GM12875 (cell line): ENCODE data around the gene CHDH.

Experiments
- H3K4me3 ChIP-seq: one replicate; pipeline ENCODE4 v1.5.1; 2011; ENCODE audit warnings: low read depth, low read length, control low read depth
- TF ChIP-seq, protein P1 (sequence below): IDR thresholded peaks from 2 replicates; pipeline ENCODE4 v1.5.1; 2011; ENCODE audit warnings: low read depth, mild to moderate bottlenecking, control low read depth, inconsistent platforms, low read length, moderate library complexity, borderline replicate concordance; ENCODE audit not compliant: insufficient read depth

CHDH gene, protein sequence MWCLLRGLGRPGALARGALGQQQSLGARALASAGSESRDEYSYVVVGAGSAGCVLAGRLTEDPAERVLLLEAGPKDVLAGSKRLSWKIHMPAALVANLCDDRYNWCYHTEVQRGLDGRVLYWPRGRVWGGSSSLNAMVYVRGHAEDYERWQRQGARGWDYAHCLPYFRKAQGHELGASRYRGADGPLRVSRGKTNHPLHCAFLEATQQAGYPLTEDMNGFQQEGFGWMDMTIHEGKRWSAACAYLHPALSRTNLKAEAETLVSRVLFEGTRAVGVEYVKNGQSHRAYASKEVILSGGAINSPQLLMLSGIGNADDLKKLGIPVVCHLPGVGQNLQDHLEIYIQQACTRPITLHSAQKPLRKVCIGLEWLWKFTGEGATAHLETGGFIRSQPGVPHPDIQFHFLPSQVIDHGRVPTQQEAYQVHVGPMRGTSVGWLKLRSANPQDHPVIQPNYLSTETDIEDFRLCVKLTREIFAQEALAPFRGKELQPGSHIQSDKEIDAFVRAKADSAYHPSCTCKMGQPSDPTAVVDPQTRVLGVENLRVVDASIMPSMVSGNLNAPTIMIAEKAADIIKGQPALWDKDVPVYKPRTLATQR

DNA sequence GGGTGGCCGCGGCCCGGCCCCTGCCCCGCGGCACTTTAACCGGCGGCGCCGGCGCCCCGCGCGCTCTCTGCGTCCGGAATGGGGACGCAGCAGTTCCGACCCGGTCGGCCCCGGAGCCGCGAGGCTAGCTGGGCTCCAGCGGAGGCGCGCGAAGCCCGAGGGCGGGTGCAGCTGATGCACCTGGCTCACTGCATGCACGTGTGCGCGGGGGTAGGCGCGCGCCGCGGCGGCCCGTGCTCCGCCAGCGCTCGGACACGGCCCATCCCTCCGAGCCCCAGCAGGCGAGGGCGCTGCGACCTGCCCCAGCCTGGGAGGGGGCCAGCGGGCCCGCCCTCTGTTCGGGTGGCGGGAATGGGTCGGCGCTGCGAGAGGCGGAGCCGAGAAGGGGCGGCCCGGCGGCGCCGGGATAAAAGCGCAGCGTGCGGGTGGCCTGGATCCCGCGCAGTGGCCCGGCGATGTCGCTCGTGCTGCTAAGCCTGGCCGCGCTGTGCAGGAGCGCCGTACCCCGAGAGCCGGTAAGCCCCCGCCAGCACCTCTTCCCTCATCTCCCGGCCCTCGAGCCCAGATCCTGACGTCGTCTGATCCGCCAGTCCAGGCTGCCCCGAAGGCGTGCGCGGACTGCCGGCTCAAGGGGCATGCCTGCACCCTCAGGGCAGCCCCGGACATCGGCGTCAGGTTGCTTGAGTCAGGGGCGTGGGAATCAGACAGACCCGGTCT is at the start of gene CHDH, which contains the start of gene IL17RB:
CHDH (minus strand) TSS at position 286 of the 717 bp plus-strand sequence. CDS start 22,411 bp downstream, outside the sequence.
IL17RB (plus strand) TSS at position 435 of the 717 bp plus-strand sequence; CDS start at position 456, 21 bp downstream.
- TF ChIP-seq, protein P1, sequence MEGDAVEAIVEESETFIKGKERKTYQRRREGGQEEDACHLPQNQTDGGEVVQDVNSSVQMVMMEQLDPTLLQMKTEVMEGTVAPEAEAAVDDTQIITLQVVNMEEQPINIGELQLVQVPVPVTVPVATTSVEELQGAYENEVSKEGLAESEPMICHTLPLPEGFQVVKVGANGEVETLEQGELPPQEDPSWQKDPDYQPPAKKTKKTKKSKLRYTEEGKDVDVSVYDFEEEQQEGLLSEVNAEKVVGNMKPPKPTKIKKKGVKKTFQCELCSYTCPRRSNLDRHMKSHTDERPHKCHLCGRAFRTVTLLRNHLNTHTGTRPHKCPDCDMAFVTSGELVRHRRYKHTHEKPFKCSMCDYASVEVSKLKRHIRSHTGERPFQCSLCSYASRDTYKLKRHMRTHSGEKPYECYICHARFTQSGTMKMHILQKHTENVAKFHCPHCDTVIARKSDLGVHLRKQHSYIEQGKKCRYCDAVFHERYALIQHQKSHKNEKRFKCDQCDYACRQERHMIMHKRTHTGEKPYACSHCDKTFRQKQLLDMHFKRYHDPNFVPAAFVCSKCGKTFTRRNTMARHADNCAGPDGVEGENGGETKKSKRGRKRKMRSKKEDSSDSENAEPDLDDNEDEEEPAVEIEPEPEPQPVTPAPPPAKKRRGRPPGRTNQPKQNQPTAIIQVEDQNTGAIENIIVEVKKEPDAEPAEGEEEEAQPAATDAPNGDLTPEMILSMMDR = no peak
- H3K4me3 ChIP-seq = peak within 1 kb of the TSS; percentile 66

DNA sequence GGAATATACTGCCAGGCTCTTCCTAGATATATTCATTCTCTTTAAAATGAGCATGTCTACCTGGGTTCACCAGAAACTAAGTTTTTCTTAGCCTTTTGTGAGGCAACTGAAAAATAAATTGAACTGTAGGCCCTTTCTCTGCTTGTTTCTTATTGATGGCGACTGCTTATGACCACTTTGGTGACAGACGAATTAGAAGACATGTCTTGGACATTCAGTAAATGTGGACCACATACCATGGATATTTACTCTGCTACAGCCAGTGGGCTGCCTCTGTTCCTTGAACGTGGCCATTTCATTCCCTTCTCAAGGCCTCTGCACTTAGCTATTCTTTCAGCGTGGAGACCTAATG is 46.0 kb upstream of the CHDH start:
- peak overlapping the region; percentile 40 for H3K4me3 ChIP-seq
- TF ChIP-seq, protein P1 = no peak

DNA sequence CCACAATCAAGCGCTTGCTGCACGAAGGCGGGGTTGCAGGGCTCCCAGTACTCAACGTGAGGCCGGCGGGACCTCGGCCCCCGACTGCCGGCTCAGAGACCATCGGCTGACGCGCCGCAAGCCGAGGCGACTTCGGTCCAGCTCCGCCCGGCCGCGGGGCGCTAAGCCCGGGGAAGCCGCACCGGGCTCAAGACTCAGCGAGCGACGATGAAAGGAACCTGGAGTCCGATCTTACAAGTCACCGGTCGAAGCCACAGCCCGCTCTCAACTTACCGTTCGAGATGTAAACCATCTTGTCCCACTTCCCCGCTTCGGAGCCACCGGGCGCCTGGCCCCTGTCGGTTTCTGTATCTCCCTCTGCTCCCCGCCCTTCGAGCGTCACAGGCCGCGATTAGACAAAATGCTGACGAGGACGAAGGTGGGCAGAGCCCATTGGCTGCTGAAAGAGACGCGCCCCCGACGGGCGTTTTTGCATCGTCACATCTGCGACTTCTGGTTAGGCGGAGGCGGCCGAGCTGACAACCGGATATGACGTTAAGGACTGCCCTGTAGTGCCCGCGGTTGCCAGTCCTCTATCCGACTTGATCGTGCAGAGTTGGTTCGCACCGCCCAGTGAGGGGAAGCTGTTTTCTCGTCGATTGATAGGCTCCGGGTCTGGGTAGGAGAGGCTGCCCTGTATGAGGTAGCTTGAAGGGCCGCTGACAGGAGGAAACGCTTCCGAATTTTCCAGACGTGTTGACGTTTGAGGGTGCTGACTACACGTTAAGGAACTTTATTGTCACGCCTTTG is 45.5 kb upstream of the CHDH start, which contains the start of gene SELENOK:
SELENOK (minus strand) TSS at position 363 of the 789 bp plus-strand sequence.
- peak within 1 kb of the TSS; percentile 71 for H3K4me3 ChIP-seq
- TF ChIP-seq, protein P1 = no peak

DNA sequence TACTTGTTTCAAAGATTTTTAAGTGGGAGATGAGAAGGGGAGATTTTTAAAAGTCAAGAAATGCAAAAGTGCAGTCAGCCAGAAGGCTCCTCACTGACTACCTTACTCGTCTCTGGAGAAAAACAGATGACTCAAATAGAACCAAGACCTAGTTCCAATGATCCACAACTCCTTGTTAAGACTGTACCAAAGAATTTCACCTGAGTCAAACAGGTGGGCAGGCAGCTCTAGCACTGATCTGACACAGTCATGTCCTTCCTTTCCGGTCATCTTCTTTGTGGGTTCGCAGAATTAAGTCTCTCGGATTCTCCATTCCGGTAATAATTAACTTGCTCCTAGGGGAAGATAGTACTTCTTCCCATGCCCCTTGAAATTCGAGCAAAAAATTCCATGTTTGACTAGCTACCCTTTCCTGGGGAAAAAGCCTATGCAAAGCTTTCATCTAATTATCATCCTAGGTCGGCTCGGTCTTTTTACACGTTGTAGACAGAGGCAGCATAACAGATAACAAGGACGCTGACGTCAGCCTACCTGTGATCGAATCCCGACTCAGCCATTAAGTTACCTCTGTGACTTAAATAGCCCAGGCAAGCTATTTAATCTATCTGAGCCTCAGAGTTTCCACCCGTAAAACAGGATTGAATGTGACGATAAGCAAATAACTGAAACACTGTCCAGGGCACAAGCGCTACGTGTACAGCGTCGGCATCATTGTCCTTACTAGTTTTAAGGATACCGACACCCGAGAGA is 44.7 kb upstream of the CHDH start:
- peak overlapping the region; percentile 71 for H3K4me3 ChIP-seq
- TF ChIP-seq, protein P1 = no peak

DNA sequence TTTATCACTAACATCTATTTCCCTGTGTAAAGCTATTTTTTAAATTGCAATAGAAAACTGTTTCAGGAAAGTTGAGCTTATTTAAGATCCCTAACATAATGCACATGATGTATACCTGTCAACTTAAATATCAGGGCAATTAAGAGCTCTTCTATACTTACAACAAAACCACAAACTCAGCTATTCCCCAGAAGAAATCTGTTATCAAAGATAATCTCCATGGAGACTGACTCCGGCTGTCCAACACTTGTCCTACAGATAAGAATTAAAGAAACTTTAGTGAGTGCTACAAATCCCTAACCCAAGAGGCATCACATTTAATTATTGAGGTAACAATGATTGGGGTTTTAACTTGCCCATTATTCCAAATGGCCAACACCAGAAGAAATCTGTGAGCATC is 42.0 kb upstream of the CHDH start:
- no peak overlapping the region for H3K4me3 ChIP-seq
- TF ChIP-seq, protein P1 = no peak

DNA sequence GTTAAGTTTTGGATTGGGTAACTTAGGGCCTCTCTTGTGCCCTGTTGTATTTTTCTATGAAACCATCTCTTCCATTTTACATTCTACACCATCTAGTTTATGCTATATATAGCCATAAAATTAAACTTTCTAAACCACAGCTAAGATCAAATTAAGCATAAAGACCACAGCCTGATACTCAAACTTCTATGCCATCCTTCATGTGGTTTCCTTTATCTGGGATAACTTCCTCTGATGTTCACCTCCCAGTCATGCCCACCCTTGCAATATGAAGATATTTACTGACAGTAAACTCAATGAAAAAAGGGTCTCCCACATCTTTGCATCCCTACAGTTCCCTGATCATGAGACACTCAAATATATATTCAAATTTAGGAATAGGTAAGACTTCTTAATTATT is 41.2 kb upstream of the CHDH start:
- TF ChIP-seq, protein P1 = no peak
- no peak overlapping the region for H3K4me3 ChIP-seq
